Fibroblast of skin of left biceps (primary cell): ENCODE results near the gene CDH19.

ENCODE experiments used
- DNase-seq, 2 experiments: peaks; one replicate each; pipeline ENCODE4 v3.0.0-alpha.2; 2013; ENCODE audit warnings: low read depth in 2 of 2

The CDH19 gene, protein sequence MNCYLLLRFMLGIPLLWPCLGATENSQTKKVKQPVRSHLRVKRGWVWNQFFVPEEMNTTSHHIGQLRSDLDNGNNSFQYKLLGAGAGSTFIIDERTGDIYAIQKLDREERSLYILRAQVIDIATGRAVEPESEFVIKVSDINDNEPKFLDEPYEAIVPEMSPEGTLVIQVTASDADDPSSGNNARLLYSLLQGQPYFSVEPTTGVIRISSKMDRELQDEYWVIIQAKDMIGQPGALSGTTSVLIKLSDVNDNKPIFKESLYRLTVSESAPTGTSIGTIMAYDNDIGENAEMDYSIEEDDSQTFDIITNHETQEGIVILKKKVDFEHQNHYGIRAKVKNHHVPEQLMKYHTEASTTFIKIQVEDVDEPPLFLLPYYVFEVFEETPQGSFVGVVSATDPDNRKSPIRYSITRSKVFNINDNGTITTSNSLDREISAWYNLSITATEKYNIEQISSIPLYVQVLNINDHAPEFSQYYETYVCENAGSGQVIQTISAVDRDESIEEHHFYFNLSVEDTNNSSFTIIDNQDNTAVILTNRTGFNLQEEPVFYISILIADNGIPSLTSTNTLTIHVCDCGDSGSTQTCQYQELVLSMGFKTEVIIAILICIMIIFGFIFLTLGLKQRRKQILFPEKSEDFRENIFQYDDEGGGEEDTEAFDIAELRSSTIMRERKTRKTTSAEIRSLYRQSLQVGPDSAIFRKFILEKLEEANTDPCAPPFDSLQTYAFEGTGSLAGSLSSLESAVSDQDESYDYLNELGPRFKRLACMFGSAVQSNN

GRCh38 chr18:66603941-66604627, at the start of gene CDH19:
TSS of gene CDH19 (minus strand) at chr18:66604090. CDS start at chr18:66572204, 31,886 bp downstream.
- no peak for DNase-seq

- no peak for DNase-seq
Measured at GRCh38 chr18:66647671-66648070, 43.8 kb upstream of the CDH19 start.

- DNase-seq, result no peak
Measured at GRCh38 chr18:66646609-66647008, 42.7 kb upstream of the CDH19 start.

DNA sequence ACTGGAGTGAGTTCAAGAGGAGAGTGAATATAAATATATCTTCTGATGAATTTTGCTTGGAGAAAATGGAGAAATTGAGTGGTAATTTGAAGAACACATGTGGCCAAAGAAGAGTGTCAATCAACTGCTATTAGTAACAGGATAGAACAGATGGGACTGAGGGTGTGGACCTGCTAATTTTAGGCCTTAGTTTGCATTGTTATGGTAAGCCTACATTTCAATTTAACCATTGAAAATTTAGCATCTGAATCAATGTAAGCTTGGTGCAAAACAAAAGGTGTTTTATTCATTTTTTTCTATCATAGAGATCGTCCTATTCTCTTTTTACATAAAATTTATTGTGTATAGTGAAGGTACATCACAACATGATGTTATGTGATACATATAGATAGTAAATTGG, 42.1 kb upstream of the CDH19 start:
- DNase-seq, result no peak

GRCh38 chr18:66641056-66641455, 37.2 kb upstream of the CDH19 start:
- DNase-seq, result no peak

- no peak for DNase-seq
Measured at GRCh38 chr18:66640431-66640830, 36.5 kb upstream of the CDH19 start.

DNA sequence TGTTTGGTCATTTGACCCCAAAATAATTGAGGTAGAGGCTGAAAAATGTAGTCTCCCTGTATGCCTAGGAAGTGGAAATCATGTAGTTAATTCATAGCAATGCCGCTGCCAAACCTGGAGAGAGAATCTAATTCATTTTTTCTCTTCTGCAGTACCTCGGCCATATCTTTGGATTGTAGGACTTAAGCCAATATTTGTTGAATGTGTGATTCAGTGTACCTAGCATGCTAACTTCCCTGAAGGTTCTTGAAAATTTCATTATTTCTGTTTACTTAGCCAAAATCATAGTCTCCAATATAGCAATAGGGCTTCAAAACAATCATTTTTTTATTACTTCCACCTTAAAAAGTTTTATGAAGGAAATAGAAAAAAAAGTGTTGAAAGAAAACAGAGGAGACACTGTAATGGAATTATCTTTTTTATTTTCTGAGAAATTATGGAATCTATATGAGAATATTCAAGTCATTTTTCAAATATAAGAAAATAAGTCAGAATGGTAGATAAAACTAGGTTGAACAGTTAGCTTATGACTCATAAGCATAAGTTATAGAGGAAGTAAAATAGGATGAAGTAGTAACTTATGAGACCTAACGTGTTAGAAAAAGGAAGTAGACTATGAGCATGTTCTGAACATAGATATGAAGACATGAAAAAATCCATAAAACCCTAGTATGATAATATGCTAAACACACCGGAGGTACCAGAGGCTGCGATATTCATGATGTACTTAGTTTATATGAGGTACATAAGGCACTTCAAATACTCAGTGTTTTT, 35.2 kb upstream of the CDH19 start:
- DNase-seq, result no peak

DNA sequence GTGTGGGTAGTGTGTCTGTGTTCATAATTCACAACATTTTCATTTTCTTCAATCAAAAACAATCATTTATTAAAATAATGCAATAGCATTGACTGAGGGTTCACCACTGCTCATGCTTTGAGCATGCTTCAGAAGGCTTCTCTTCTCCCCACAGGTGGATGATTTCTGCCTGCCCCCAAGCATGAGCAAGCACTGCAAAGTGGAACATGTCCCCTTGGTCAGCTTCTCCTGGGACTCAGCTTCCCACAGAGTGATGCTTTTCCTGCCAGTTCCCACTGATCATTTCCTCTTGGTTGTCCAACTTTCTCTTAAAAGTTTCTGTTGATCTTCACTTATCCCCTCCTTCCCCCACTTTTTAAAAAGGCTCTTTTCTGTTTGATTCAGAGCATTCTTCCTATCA, 31.5 kb upstream of the CDH19 start:
- DNase-seq, result no peak

- peak in 1 of 2 experiments; percentile 15 for DNase-seq
Measured at GRCh38 chr18:66632756-66633155, 28.9 kb upstream of the CDH19 start.

- DNase-seq, result no peak
Measured at GRCh38 chr18:66630831-66631230, 26.9 kb upstream of the CDH19 start.

- no peak for DNase-seq
Measured at GRCh38 chr18:66623821-66624220, 19.9 kb upstream of the CDH19 start.

DNA sequence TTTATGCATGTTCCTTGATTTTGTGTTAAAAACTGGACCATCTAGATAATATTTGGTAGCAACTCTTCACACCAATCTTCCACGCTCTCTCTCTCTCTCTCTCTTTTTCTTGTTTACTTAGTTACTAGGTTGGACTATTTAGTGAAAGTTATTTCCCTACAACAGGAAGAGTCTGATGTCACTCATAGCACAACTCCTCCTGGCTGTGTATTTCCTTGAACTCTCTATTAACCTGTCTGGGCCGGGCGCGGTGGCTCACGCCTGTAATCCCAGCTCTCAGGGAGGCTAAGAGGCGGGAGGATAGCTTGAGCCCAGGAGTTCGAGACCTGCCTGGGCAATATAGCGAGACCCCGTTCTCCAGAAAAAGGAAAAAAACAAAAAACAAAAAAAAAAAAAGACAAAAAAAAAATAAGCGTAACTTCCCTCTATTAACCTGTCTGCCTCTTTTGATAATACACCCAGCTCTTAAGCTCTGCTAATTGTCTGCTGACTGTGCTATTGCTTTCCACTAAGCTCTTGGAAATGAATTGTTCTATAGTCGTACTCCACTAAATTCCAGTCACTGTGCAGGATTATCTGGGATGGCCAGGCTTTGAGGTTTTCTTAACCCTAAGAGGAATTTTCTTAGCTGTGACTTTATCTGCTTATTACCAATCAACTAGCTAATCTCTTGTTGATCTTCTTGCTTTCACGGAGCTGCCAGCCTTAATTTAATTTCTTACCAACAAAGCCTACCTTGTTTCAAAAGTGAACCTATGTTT, 18.1 kb upstream of the CDH19 start:
- DNase-seq, result no peak

DNA sequence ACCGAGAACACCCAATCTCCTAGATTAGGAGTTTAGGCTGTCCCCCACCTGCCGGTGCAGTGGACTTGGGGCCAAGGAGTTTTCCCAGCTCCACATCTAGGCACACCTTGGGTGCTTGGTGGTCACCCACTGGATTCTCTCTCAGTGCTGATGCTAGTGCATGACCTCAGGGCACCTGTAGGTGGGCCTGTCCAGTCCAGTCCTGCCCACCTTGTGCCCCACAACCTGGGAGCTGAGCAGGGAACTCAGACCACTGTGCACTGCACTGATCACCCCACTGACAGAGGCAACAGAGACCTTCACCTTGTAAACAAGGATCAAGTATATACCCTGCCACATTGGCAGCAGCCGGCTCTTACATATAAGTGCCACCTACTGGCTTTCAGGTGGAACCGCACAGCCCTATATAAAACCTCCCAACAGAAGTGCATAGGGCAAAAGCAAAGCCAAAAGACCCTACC, 12.7 kb upstream of the CDH19 start:
- no peak for DNase-seq

GRCh38 chr18:66615176-66615575, 11.3 kb upstream of the CDH19 start:
- no peak for DNase-seq

- DNase-seq, result no peak
Measured at GRCh38 chr18:66607632-66608031, 3.7 kb upstream of the CDH19 start.

DNA sequence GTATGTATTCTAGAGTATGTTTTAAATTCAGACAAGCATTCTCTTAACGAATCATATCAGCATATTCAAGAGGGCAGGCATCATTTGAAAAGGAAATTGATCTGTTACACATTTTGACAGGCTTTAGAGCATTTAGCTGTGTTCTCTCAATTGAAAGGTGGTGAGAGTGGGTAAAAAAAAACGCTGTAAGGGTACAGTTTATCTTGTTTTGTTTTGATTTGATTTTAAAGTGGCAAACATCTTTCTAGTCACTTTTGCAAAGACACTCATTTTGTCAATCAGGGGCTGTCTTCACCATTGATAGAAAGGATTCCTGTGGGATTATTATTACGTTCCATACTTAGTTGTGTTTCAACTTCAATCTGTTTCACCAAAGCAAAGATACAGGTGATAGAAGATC, 2.2 kb downstream of the CDH19 start:
- no peak for DNase-seq

DNA sequence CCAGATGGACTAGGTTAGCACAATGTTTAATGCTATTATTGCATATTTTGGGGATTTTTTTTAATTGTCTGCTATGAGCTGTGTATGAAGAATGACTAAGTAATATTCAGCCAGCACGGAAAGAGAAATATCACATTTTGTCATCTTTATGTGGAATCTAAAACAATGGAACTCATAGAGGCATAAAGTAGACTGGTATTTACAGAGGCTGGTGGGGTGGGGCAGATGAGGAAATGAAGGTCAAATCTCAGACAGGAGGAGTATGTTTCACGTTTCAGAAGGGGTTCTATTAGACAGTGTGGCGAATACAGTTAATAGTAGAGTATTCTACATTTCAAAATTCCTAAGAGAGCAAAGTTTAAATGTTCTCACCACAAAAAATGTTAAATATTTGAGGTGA, 4.7 kb downstream of the CDH19 start:
- DNase-seq, result no peak

- DNase-seq, result no peak
Measured at GRCh38 chr18:66587430-66587829, 16.5 kb downstream of the CDH19 start.

DNA sequence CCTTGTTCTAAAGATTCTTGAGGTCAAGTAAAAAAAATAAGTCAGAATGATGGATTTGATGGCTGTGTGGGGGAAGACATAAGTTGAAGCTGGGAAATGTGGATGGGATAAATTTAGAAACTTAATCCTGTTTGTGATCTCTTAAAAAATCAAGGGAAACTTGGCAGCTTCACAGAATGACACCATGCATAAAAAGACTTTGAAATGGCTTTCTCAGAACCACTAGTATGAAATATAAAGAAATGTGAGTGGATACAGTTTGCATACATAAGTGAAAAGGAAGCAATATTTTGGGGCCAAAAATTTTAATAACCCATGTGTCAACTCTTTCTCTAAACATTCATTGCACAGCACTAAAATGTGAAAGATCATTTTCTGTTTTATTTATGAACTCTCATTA, 21.7 kb downstream of the CDH19 start:
- DNase-seq, result no peak

DNA sequence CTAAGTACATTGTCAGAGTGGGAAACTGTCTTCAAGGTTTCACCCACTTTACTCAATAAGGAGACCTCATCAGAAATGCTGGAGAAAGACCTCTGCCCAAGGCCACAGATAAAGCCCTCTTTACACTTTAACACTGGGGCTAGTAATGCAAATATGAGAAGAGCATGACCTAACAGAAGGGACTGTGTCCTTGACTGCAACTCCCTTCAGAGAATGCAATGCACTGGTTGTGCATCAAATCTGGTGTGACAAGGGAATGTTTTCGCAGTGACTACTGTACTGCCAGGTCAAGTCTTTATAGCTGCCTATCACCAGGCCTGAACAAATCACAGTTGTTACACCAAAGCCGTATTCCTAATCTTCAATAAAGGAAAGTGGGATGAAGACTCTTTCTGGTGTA, 28.6 kb downstream of the CDH19 start:
- DNase-seq, result no peak

DNA sequence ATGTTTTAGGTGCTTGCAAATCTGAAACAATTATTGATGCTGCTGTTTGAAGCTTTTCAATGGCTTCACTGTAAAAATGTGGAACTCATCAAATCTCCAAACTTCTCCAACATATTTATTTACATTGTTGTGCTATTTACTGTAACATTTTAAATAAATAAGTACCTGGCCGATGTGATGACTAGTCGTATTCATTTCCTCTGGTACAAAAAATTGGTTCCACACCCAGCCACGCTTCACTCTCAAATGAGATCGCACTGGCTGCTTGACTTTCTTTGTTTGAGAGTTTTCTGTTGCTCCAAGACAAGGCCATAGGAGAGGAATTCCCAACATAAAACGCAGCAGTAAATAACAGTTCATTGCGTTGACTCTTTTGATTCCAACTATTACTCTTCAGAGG, 32.0 kb downstream of the CDH19 start:
- DNase-seq, result no peak
